NCI-H1930 (cell line): Measurements from ENCODE around the gene PCNT.

Experiments
- DNase-seq, 2 experiments: peaks; one replicate each; lab custom pipeline; 2025; lab: John Stamatoyannopoulos, UW

PCNT gene

DNA sequence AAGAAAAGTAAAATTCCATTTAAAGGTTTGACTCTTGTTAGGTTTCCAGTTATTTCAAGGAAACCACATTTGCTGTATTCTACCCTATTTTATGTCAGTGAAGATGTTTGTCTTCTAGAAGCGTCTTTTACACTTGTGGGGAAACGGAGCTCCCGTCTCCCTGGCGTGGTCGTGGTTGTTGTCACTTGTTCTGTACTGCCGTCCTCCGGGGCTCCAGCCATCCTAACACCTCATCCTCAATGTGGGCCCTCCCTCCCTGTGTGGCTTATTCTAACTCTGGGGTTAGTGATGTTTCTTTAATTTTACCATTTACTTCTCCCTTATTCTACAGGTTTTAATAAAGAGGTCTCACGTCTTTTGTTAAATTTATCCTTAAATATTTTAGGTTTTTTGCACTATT is 82.0 kb downstream of the PCNT start:
- no peak for DNase-seq

DNA sequence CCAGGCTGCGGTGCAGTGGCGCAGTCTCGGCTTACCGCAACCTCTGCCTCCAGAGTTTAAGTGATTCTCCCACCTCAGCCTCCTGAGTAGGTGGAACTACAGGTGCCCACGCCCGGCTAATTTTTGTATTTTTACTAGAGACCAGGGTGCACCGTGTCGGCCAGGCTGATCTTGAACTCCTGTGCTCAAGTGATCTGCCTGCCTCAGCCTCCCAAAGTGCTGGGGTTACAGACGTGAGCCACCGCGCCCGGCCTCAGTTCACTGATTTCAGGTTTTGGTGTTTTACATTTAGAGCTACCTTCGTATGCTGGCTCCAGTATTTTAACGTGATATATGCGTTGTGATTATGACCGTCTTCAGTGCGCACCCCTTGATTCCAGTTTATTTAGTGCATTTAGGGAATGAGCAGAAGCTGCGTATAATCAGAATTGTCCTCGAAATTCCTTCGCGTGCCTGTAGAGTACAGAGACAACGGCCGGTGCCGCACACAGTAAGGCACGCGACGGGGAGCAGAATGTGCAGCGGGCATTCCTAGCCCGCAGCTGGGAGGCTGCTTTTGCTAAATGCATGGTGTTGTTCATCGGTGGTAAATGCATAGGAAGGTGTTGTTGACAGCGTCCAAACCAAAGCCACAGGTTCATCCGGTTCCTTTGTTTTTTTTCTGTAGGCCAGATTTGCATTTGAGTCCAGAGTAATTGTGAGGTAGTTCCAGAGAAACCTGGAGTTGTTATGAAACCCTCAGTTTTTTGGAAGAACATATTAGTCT is 85.9 kb downstream of the PCNT start:
- DNase-seq: no peak

DNA sequence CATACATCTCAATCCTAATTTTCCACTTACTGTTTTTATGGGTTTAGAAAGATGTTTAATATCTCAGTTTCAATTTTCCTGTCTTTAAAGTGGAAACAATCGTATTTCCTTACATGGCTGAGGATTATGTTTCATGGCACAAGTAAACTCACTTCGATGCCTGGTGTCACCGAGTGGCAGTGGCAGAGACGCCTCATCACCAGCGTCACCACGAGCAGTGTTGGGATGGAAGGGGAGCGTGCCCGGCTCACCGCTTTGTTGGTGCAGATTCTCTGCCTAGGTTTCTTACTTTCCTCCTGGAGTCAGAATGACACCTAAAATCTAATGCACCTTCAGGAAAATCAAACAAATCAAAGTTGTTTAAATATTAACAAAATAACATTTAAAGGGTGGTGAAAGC is 86.6 kb downstream of the PCNT start:
- no peak for DNase-seq

DNA sequence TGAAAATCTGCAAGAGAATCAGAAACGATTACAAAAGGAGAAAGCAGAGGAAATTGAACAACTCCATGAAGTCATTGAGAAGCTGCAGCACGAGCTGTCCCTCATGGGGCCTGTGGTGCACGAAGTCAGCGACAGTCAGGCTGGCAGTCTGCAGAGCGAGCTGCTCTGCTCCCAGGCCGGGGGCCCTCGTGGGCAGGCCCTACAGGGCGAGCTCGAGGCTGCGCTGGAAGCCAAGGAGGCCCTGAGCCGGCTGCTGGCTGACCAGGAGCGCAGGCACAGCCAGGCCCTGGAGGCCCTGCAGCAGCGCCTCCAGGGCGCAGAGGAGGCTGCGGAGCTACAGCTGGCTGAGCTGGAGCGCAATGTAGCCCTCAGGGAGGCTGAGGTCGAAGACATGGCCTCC is 87.3 kb downstream of the PCNT start:
- no peak for DNase-seq

DNA sequence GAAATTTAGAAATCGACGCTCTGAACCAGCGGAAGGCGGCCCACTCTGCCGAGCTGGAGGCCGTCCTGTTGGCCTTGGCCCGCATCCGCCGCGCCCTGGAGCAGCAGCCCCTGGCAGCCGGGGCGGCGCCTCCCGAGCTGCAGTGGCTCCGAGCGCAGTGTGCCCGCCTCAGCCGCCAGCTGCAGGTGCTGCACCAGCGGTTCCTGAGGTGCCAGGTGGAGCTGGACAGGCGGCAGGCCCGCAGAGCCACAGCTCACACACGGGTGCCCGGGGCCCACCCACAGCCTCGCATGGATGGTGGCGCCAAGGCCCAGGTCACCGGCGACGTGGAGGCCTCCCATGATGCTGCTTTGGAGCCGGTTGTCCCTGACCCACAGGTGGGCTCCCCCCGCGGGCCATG is 87.7 kb downstream of the PCNT start:
- DNase-seq: no peak

DNA sequence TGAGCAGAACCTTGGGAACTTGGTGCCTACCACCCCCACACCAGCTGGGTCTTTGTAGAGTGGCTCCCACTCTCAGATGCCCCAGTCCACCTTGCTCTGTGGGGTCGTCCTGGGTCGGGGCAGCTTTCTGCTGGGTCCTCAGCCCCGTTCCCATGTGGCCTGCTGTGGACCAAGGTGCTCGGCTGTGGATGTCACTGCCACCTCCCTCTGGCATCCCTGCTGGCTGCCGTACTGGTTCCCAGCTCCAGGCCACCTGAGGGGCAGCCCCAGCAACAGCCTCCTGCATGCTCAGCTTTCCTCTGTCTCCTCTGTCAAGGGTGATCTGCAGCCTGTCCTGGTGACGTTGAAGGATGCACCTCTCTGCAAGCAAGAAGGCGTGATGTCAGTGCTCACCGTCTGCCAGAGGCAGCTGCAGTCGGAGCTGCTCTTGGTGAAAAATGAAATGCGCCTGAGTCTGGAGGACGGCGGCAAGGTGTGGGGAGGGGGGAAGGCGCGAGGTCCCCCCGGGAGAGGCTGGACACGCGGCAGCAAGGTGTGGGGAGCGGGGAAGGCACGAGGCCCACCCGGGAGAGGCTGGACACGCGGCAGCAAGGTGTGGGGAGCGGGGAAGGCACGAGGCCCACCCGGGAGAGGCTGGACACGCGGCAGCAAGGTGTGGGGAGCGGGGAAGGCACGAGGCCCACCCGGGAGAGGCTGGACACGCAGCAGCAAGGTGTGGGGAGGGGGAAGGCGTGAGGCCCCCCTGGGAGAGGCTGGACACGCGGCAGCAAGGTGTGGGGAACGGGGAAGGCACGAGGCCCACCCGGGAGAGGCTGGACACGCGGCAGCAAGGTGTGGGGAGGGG is 88.8 kb downstream of the PCNT start:
- no peak for DNase-seq

DNA sequence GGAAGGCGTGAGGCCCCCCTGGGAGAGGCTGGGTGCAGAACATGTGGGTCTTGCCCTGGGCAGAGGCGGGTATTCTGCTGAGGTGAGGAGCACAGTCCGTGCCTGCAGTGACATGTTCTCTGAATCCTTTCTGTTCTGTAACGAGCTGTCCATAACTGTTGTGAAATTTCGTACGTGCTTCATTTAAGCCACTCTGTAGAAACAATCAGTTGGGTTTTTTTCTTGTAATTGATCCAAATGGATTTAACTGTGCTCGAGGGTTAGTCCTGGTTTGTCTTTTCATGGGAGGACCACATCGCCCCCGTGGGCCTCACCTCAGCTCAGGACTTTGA is 89.4 kb downstream of the PCNT start:
- no peak for DNase-seq

DNA sequence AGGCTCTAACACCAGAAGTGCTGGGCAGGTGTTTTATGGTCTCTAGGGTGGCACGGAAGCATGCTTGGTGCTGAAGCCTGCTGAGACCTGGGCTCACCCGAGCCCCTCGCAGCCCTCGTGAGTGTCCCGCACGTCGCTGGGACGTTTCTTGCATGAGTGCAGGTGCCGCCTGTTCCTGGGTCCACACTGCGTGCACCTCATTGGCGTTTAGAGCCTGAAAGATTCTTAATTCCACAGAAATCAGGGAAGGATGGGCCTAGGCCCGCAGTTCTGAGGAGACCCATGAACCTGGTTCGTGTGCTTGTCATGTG is 91.0 kb downstream of the PCNT start:
- no peak for DNase-seq

DNA sequence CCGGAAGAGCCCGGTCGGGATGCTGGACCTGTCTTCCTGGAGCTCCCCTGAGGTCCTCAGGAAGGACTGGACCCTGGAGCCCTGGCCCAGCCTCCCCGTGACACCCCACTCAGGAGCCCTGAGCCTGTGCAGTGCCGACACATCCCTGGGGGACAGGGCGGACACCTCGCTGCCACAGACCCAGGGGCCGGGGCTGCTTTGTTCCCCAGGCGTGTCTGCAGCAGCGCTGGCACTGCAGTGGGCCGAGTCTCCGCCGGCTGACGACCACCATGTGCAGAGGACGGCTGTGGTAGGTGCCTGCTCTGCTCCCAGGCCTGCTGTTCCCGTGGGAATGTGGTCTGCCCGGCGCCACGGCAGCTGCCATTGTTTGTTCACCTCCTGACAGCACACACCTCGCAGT is 92.6 kb downstream of the PCNT start:
- DNase-seq: no peak

DNA sequence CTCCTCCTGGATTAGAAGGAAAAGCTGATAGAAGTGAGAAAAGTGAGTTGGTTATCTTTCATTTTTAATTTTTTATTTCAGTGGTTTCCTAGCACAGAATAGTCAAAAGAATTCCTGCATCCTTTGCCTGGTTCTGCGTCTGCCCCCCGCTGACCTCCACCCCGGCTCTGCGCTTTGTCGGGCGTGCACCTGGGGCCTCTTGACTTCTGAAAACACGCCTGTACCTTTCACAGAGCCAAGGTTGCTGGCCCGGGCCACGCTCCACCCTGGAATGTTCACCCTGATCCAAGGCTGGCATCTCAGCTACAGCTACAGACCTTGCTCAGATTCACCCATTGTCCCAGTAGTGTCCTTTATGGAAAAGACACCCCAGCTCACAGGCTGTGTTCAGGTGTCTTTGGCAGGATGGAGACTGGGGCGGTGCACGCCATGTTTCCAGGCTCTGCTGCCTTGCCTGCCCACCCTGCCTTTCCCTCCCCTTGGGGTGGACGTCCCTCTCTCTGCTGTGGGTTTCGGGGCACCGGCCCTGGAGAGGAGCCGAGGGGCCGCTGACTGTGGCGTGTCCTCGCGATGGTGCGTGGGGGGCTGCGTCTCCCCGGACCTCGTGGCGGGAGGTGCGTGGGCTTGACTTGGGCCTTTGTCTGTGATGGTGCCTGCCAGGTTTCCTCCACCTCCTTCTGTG is 94.5 kb downstream of the PCNT start:
- no peak for DNase-seq

DNA sequence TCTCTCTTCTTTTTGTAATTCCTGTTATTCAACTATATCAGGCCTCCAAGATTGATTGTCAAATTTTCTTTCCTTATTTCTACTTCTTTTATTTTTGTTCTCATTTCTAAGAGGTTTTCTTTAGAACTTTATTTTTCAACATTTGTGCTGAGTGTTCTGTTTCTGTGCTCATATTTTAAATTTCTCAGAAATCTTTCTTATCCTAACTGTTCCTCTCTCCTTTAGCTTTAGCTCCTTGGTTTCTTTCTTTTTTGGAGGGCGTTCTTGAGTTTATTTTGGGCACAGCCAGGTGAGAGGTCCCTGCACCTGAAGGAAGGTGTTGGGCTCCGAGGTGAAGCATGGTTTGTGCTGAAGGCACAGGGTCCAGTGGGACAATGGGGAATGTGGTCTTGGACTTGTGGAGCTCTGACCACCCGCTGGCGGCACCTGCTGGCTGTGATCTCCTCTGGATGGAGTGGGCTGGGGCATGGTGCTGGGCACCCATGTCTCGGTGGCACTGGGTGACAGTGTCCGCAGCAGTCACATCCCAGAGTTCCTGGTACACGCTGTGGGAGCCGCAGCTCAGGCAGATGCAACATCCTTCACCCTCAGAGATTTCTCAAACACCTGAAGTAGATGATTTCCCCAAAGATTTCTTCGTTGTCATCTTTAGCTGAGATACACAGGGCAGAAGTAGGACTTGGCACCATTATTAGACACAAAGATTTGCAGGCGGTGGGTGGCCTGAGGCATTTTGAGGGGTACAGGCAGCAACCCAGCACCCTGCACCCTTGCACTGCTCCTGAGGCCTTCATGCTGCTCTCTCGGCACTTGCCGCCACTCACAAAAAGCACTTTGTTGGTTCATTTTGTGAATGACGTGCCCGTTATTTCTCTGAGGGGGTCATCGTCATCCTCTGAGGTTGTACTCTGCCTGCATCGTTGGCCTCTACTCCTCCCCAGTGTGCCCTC is 96.6 kb downstream of the PCNT start:
- DNase-seq: no peak

DNA sequence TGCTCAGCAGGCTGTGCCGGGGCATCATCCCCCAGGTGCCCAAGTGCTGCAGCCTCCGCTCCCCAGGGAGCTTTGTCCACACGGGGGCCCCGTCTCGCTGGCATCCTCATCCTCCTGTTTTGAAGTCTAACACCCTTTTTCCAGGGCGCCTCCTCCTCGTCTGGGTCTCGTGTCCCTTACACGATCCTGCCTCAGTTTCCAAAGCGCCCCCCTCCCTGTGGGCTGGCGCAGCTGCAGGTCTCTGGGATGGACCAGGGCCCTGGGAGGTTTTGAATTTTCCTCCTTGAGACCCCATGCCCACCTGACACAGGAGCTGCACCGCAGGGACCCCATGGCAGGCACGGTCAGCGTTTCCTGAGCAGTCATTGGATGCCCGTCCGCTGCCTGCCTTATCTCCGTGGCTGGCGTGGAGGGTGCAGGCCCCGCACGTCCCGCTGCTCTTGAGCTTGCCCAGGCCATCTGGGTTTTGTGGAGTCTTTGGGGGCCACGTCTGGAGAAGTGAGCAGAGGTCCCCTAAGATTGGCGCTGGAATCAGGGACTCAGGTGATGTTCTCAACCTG is 97.3 kb downstream of the PCNT start:
- no peak for DNase-seq

DNA sequence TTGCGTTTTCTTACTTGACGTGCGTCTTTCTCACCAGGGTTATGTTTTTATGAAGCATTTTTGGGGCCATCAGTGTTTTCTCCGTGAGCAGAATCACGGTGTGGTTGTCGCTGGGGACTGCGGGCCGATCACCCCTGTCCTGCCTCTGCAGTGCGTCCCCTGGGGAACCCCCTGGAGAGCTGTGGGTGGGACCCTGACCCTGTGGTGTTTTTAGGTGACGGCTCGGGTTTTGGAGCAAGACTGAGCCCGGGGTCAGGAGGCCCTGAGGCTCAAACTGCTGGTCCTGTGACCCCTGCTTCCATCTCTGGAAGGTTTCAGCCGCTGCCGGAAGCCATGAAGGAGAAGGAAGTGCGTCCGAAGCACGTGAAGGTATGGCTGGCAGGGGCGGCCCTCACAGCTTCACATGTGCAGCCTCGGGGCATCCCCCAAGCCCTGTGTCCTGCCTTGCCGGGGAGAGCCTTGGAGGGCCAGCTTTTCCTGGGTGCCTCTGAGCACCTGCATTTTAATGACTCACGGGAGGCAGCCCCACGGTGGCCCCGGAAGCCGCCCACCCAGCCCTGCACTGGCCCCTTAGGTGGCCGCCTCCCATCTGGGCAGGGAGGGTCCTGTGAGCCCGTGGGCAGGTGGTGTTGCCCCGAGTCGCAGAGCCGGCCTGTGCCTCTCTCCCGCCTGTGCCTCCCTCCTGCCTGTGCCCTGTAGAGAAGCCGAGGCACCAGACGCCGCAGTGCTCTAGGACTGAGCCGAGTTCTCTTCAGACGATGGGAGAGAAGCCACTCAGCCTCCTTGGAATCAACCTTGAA is 98.0 kb downstream of the PCNT start:
- DNase-seq: no peak

DNA sequence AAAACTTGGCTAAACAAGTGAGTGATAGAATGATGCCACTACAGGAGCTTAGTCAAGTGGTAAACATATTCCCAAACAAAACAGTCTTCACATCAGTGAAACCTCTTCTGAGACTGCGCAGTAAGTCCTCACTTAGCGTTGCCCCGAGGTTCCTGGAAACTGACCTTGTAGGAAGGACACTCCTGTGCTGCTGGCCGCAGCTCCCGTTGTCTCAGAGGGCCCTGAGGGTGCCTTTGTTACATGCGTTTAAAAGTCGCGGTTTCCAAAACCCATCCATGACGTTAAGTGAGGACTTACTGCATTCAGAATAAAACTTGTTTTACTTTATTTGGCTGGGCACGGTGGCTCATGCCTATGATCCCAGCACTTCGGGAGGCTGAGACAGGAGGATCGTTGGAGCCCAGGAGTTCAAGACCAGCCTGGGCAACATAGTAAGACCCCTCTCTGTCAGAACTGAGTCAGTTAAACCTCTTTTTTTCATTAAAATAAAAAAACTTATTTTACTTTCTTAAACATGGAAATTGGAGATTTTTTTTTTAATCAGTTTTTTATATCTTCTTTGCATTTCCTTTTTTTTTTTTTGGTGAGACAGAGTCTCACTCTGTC is 98.8 kb downstream of the PCNT start:
- DNase-seq: no peak

DNA sequence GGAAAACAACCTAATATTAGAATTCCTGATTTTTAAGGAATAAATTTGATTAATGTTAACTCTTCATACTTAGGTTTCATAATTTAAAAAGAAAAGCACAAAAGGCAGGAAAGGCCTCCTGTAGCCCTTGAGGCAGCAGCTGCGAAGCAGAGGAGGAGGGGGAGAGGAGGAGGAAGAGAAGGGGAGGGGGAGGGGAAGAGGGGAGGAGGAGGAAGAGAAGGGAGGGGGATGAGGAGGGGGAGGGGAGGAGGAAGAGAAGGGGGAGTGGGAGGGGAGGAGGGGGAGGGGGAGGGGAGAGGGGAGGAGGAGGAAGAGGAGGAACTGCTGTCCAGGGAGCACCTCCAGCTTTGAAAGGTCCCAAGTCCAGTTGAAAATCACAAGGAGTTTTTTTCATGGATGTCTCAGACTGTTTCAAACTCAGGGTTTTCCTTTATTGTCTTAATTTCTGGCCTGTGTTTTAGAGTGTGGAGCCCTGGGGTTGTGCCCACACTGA is 99.6 kb downstream of the PCNT start:
- DNase-seq: no peak

DNA sequence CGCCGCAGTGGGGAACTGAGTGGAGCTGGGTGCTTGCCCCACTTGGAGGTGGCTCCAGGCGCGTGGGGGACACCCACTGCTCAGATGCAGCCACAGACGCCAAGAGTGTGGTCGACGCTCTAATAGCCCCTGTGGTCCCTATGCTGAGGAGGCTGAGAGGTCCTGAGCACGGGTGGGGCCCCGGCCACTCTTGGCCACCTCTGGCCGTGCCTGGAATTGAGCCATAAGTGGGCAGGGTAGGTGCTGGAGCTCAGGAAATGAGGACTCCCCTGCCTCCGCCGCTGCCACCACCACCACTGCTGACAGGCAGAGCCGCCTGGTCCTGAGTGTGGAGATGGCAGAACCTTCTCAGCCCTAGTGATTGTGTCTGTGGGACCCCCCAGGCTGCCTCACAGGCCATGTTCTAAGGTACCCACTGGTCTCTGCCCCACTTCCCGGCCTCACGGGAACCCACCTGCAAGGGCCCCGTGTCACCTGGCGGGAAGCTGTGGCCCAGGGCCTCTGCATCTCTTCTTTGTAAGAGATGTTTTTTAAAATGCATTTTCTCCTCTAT is 100.2 kb downstream of the PCNT start:
- no peak for DNase-seq

DNA sequence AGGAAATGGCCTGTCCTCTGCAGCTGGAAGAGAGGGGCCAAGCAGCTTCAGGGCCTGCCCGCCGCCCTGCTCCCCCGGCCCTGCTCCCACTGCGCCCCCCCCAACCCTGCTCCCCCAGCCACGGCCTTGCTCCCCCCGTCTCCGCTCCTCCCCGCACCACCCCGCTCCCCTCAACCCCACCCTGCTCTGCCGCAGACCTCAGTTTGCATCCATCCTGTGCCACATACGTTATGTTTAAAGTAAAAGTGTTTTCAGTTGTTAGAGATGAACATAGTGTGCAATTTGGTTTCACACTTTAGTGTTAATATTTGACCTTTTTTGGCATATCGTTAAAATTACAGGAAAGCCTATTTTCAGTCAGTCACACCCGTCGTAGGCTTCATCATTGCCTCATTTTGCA is 100.7 kb downstream of the PCNT start:
- no peak for DNase-seq

DNA sequence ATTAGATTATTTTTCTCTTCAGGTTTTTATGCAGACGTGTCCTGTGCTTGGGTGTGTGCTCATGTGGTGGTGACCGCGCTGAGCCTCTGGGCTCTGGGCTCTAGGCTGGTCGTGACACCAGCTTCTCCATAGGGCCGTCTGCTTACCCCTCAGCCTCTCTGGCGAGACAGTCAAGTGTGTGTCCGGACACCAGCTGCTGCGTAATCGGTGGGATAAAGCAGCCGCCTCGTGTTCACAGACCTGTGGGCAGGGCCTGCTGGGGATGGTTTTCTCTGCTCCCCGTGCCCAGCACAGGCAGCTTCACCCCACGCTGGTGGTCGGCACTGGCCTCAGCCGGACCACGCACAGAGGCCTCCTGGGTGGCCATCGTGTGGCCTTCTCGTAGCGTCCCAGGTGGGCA is 101.1 kb downstream of the PCNT start:
- no peak for DNase-seq

DNA sequence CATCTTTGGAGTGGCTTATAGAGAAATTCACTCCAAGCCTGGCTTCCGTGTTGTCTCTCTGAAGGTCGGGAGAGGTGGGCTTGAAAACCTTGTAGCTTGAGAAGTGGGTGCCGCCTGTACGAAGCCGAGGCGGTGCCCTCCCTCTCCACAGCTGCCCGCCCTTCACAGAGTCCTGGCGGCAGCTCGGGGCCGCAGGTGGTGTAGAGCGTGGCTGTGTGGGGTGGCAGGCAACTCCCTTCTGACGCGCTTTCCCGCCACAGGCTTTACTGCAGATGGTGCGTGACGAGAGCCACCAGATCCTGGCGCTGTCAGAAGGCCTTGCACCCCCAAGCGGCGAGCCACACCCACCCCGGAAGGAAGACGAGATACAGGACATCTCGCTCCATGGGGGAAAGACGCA is 101.6 kb downstream of the PCNT start:
- no peak for DNase-seq
